Stimulated activated CD4-positive, alpha-beta T cell treated with anti-CD3 and anti-CD28 coated beads, TNF-alpha, amount 100 ng/mL, for 24 hours (primary cell): ENCODE measurements around the gene SFMBT1.
A peak's percentile ranks its signal among the peaks of the same experiment; 100 is the strongest.
"Not testable (repeated sequence)": the region's sequence is repeated elsewhere in the genome, so short reads cannot be mapped to it uniquely, and the experiment has no call there.

ENCODE experiments used
- DNase-seq, 3 experiments: peaks; one replicate each; pipeline ENCODE4 v3.0.0-alpha.2; 2020; ENCODE audit warnings: low read depth in 3 of 3

Gene SFMBT1

DNA sequence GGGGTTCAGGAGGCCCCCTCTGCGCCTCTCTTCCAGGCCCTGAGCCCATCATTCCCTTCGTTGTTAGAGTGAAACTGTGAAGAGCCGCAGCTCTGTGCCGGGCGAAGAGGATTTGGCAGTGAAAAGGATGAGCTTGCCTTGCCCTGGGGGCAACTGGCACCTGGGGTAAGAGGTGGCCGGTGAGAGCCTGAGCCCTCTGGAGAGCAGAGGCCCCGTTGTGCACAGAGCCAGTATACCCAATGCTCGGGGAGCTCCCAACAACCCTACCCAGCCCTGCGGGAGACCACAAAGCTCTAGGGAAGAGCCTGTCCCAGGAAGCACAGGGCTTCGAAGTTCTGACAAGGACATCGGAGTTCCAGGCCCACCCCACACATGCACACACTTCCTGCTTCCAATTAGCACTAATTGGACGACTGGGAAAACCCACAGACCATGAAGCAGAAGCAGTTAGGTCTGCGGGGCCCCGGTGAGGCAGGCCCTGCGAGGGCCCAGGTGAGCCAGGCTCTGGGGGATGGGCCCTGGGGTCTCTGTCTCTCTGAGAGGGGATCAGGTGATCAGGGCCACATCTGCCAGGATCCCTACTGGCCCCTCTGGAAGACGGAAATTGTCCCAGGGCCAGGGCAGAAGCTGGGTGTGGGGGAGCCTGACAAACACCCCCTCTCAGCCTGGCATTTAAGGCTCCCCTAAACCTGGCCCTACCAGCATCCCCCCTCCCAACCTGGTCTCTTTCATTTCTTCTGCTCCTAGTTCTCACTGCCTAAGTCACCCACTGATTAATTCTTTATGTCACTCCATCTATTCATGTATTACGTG, 27.9 kb upstream of the SFMBT1 start:
- no peak for DNase-seq

DNA sequence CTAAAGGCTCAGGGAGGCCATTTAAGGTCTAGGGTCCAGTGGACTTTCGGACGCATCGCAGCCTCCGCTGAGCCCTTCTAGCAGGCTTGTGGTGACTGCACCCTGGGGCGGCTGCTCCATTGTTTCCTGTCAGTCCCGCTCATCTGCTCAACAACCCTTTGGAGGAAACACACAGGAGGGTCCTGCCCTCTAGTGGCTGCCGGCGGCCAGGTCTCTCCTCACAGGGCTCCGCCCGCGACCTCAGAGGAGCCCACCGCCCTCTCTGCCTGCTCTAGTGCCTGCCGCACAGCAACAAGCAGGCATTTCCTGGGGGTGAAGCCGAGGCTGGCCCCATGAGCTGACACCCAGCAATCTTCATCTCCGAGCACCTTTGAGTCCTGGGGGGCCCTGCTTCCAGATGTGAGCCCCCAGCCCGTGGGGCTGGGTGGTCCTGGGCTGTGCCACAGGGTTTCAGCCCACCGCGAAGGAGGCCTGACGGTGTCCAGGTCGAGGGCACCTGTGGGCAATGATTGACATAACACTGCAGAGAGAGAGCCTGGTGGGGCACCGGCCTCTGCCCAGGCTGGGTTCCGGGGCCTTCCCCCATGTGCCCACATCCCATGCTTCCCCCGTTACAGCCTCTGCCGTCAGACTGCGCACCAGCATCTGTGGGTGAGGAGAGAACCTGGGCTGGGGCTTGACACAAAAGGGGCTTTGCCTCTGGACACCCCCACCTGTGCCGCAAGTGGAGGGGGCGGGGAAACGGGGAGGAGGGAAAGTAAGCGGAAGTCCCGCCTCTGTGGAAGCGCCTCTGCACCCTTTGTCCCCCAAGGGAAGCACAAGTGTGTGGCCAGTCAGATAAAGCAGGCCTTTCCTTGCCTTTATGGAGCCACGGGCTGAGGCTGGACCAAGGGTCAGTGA, 27.0 kb upstream of the SFMBT1 start:
- peak; percentile 66 to 89 (median 68) for DNase-seq

DNA sequence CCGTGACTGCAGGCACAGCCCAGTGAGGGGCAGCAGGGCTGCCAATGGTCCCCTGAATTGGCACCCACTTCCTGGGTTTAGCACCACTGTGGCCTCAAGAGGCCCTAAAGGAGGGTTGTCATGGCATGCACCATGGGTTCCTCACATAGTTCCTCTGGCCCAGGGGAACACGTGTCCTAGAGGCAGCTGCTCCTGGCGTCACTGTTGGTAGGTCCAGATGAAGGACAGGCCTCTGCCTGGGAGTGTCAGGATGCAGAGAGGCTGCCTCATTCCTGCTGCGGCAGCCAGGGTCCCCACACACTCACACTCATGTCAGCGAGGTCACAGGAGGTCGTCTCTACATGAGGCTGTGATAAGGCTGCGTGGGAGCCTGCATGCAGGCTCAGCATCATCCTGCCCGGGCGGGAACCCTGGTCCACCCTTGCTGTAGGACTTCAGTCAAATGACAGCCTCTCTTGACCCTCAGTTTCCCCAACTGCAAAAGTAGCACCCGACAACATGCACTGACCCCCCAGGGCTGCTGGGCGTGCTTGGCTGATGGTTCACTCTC, 26.1 kb upstream of the SFMBT1 start:
- no peak for DNase-seq

DNA sequence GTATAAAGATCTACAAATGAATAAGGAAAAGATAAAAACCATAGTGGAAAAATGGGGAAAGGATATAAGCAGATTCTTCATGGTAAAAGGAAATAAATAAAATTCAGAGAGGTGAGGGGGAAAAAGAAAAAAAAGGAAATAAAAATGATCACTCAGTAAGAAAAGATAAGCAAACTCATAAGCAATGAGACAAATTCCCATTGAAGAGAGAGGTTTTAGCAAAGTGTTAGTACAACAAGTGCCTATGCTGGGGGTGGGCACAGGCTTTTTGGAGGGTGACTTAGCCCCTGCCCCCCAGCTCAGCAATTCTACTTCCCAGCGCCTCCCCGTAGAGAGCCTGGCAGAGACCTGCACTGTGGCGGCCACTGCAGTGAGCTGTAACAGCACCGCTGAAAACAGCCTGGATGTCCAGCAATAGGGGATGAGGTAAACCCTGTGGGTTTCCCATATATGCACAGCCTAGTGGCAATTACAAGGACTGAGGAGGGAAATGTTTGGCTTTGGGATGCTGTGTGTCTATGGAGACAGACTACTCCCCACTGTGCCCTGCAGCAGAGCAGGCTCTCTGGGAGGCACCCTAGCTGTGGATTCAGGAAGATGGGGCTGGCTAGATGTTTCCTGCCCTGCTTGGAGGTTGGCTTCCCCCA, 23.7 kb upstream of the SFMBT1 start:
- no peak for DNase-seq

GRCh38 chr3:53068176-53068575, 22.3 kb upstream of the SFMBT1 start:
- no peak for DNase-seq

DNA sequence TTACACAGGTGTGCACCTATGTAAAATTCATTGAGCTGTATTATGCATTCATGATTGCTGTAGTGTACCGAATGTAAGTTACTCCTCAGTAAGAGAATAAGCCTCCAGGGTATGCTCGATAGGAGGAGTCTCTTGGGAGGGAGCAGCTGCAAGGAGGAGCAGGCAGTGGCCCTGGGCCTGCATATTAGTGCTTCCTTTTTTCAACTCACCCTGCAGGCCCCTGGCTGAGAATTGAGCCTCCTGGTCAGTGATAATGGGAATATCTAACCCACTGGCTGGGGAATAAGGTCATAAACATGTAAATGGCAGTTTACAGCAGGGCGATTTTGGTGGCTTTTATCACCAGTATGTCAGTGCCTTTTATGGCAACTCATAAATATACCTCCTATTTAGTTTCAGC, 21.7 kb upstream of the SFMBT1 start:
- no peak for DNase-seq

GRCh38 chr3:53065841-53066480, 20.1 kb upstream of the SFMBT1 start:
- no peak for DNase-seq

- no peak for DNase-seq
Measured at GRCh38 chr3:53062905-53063304, 17.0 kb upstream of the SFMBT1 start.

- no peak for DNase-seq
Measured at GRCh38 chr3:53056442-53056841, 10.6 kb upstream of the SFMBT1 start.

DNA sequence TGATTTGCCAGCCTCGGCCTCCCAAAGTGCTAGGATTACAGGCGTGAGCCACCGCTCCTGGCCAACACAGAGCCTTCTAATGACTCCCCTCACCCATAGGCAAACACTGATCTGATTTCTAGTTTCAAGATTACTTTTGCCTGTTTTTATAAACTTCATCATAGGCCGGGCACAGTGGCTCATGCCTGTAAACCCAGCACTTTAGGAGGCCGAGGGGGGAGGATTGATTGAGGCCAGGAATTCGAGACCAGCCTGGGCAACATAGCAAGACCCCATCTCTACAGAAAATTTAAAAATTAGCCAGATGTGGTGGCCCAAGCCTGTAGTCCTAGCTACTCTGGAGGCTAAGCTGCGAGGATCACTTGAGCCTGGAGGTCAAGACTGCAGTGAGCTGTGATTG, 8.4 kb upstream of the SFMBT1 start:
- not testable (repeated sequence) for DNase-seq

DNA sequence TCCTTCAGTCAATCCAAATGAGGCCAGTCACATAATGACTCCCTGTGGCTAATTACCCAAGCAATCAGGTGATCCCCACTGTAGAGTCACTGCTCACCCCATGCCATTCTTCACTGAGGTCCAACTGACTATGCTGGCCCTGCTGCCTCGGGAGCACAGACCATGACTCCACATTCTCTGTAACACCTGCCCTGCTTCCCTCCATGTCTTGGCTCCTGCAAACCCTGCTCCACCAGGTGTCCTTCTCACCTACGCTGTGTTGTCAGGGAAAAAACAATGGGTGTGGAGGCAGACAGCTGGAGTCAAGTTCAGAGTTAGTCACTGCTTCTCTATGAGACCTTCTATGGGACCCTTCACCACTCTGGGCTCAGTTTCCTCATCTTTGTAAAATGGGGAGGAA, 6.1 kb upstream of the SFMBT1 start:
- no peak for DNase-seq

GRCh38 chr3:53049987-53050386, 4.1 kb upstream of the SFMBT1 start:
- DNase-seq, result no peak

DNA sequence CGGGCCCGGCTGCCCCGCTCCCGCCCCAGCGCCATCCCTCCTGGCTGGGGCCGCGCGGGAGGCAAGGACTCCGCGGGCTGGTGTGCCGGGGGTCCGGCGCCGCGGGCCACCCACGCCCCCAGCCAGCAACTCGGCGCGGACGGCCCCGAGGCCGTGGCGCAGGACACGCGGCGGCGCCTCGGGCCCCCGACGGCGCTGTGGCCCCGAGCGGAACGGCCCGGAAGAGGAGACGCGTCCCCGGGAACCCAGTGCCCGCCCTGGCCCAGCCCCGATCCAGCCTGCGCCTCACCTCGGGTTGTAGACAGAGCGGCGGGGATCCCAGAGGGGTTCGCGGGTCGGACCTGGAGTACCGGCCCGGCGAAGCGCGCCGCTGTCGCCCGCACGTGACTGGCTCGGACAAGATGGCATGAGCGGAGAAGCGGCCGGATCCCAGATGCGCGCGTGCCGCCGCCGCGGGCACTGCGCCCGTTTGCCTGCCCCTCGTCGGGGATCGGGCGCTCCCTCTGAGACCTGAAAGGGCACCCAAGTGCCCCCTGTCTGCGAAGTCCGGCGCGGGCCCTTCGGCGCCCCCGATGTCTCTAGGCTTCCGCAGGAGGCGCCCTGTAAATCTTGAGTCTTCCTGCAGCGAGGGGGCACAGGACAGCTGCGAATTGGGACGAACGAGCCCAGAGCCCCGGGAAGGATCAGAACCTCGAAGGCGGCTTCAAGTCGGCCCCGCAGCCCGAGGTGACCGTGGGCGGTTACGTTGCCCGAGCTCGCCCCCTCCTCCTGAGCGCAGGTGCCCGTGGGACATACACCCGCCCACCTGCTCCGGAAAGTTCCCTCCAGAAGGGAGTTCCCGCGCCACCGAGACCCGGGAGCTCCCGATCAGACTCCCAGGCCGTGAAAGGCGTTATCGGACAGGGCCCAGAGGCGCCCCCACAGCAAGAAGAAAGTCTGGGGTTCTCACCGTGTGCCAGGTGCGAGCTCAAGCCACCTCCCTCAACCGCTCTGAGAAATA, 598 bp upstream of the SFMBT1 start:
- DNase-seq, result peak; percentile 9 to 39 (median 22)

GRCh38 chr3:53044711-53045517, 959 bp downstream of the SFMBT1 start:
- DNase-seq, result peak; percentile 15 to 41 (median 16)

DNA sequence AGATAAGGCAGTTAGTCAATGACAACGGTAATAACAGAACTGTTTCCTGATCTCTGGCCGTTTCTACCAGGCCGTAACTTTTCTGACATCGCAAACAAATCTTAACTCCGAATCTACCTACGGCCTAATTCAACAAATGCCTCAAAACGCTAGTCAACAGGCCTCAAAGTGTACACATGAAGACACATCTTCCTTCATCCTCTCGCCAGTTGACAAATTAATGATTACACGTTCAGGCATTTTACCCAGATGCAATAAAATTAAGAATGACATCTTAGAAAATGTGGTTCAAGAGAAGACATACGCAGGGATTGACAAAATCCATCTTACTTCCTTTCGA, 1.5 kb downstream of the SFMBT1 start:
- DNase-seq, result no peak

DNA sequence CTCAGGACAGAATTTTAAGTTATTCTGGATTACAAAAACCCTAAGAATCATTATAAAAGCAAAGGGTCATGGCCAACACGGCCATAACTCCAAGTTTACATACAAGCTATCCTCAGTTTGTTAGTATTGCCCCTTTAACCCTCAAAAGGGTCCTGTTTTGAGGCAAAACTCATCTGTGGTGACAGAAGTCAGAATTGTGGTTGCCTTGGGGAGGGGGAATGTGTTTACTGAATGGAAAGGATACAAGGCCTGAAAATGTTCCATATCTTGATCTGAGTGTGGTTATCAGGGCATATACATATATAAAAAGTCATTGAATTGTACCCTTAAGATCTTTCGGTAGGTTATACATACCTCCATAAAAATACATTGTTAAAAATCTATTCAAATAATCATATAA, 2.1 kb downstream of the SFMBT1 start:
- DNase-seq, result no peak

GRCh38 chr3:53042651-53043050, 3.2 kb downstream of the SFMBT1 start:
- DNase-seq, result no peak

DNA sequence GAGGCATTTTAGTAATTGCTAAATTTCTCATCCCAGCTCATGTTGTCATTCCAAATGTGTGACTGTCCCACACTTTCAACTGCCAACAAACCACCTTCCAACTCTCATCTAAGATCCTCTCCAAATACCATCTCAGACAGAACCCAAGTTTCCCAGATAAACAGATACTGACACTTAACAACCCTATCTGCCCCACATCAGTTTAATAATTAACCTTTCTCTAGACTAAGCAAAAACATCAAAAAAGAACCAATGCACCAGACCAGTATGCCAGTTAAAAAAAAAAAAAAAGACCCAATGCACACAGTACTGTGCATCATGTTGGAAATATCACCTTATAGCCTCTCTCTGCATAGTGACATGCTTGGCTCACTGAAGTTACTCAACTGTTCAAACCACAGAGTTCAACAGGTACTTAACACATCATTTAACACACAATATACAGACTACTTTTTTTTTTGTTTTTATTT, 5.5 kb downstream of the SFMBT1 start:
- DNase-seq, result no peak

- DNase-seq, result no peak
Measured at GRCh38 chr3:53039376-53039752, 6.5 kb downstream of the SFMBT1 start.
